NCI-H1105 treated with DMSO at 0.1 percent for 48 hours (cell line): Measurements from ENCODE around the gene DUSP14.
A peak's percentile ranks its signal among the peaks of the same experiment; 100 is the strongest.
"Not testable (repeated sequence)": the region's sequence is repeated elsewhere in the genome, so short reads cannot be mapped to it uniquely, and the experiment has no call there.

ENCODE experiments used
- DNase-seq: peaks from one replicate; lab custom pipeline; 2025; lab: John Stamatoyannopoulos, UW

Gene DUSP14, protein sequence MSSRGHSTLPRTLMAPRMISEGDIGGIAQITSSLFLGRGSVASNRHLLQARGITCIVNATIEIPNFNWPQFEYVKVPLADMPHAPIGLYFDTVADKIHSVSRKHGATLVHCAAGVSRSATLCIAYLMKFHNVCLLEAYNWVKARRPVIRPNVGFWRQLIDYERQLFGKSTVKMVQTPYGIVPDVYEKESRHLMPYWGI

DNA sequence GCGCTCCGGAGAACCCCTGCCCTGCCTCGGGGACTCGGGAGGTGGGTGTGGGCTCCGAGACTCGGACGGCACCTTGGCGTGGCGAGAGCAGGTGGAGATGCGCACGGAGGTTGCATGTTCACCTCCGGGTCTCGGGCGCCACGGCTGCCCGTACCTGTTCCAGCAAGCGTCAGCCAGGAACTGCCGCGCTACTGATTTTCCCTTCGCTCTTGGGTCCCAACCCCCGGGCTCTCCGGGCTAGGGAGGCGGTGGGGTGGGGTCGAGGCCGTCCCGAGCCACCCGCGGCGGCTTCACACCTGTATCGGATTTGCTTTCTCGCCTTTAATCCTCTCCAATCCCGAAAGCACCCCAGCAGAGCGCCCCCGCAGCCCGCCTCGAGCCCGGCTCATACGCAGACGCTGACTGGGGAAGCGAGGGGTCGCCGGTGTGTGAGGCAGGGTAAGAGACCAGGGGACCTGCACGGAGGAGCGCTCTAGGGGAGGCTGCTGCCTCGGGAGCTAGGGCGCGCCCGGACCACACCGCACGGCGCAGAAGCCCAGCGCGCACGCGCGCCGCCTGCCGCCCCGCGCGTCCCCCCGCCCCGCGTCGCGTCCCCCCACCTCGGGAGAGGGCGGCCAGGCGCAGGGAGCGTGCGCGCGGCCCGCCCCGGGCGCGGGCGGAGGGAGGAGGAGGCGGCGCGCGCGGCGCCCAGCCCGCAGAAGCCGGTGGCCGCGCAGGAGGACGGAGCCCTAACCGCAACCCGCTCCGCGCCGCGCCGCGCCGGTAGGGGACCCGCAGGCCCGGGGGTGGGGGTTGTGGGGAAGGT lies at the start of gene DUSP14:
Gene DUSP14, plus strand, starts transcription at position 695 of the 805 bp plus-strand sequence. CDS start 22,382 bp downstream, outside the sequence.
- peak; percentile 74 for DNase-seq

DNA sequence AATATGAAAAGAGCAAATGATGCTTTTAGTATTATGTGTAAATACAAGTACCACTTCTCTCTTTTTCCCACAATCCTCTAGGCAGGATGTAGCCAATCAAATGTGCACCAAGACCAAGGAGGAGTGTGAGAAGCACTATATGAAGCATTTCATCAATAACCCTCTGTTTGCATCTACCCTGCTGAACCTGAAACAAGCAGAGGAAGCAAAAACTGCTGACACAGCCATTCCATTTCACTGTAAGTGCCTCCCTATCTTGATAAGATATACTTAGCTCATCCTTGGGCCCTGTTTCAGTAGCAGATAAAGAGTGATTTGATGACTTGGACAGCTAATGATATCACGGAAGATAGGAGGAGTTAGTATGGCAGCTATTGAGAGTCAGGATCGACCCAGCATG lies 49.3 kb upstream of the DUSP14 start:
- DNase-seq, result no peak

DNA sequence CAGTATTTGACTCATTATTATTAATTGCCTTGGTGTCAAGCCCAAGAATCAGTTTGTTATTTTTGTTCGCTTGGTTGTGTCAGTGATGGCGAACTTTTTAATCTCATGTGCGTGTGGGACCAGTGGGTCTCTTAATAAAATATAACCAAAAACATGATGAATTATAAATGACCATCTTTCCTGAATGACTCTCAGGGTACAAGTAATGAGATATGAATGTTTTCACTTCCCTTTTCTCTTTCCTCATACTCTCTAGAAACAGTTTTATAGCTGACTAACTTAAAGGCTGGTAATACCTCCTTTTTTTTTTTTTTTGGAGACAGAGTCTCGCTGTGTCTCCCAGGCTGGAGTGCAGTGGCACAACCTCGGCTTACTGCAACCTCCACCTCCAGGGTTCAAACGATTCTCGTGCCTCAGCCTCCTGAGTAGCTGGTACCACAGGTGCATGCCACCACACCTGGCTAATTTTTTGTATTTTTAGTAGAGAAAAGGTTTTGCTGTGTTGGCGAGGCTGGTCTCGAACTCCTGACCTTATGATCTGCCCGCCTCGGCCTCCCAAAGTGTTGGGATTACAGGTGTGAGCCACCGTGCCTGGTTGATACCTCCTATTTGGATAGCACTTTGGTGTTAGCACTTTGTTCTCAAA lies 48.2 kb upstream of the DUSP14 start:
- not testable (repeated sequence) for DNase-seq

DNA sequence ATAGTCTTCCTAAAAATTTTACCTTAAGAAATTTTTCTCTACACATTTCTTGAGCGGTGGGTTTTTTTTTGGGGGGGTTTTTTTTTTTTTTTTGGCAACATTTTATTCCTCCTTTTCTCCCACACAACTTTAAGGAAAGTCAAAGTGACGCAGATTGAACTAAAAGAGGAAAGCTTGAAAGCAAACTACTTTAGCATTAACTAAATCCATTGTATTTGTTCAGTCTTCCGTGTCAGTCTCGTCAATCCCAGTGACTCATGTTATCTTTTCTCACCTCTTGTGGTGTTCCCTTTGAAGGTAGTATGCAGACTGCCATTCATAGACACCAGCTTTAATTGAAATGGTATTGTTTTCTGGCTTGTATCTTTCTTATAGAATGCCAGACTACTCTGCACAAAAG lies 43.7 kb upstream of the DUSP14 start:
- DNase-seq, result no peak

DNA sequence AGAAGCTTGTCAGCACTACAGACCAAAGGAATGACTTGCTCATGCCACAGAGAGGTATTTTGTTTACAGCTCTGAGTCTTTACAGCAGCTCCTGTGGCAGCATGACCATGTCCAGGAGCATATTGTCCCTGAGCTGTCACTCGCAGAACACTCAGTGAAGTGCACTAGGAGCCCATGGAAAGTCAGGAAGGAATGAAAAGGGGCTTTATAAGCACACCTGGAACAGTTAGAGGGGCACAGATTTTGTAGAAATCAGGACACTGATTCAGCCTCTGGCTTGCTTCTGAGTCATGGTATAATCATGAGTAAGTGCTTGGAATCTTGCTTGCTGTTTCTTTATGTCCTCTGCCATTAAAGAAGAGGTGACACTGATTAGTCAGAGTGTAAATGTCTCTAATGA lies 42.0 kb upstream of the DUSP14 start:
- no peak for DNase-seq

DNA sequence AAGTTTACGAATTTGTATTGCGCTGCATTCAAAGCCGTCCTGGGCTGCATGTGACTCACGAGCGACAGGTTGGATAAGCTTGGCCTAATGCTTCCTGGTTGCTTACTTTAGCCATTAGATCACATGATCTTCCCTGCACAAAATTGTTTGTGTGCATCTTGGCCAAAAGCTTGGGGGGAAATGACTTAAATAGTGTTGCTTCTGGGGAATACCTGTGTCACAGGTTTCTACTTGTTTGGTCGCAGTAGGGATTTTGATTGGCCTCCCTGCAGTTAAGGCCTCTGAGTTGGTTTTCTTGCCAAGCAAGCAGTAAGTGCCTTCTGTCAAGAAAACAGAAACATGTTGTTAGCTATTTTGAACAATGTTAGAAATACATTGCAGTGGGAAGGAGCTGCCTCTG lies 39.6 kb upstream of the DUSP14 start:
- no peak for DNase-seq

DNA sequence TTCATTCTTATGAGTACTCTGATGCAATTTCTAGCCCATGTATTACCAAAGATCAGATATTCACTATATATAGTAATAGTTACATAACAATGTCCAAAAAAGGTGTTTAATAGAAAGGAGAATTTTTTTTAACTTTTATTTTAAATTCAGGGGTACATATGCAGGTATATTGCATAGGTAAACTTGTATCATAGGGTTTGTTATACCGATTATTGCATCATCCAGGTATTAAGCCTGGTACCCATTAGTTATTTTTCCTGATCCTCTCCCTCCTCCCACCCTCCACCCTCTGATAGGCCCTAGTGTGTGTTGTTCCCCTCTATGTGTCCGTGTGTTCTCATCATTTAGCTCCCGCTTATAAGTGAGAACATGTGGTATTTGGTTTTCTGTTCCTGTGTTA lies 31.9 kb upstream of the DUSP14 start:
- not testable (repeated sequence) for DNase-seq

DNA sequence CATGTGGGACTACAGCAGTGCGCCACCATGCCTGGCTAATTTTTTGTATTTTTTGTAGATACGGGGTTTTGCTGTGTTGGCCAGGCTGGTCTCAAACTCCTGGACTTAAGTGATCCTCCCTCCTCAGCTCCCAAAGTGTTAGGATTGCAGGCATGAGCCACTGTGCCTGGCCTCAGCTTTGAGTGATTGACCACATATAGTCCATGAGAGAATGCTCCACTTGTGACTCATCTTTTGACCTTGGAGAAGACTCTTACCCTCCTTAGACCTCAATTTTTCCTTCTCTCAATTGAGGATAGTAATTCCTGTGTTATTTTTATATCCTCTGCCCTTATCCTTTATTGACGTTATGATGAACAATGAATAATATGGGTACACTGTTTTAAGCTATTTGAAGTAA lies 30.9 kb upstream of the DUSP14 start:
- no peak for DNase-seq

DNA sequence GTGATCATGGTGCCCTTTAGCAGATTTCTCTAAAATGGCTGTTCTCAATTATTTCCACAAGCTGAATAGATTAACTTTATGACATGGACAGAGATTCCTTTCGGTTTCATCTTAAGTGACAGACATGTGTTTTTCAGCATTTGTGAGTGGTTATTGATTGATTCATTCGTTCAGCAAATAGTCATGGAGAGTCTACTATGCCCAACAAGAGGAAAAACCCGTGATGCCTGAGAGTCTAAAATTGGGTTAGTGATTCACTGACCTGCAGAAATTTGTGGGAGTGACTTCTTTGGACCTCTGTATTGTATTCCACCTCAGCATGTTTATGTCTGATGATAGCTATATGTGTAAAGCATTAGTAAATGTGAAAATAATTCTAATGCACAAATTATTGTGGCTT lies 28.0 kb upstream of the DUSP14 start:
- DNase-seq, result no peak

DNA sequence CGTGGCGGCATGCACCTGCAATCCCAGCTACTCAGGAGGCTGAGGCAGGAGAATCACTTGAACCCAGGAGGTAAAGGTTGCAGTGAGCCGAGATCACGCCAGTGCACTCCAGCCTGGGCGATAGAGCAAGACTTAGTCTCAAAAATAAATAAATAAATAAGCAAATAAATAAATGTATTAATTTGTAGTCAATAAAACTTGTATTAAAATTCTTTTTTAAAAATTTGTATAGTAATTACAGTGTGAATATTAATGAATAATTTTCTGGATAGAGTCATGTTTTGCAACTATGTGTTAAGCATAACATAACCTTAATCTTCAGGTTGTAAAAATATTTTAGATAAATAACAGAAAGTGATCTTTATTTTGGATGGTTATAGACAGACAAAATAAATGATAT lies 27.2 kb upstream of the DUSP14 start:
- DNase-seq, result no peak

DNA sequence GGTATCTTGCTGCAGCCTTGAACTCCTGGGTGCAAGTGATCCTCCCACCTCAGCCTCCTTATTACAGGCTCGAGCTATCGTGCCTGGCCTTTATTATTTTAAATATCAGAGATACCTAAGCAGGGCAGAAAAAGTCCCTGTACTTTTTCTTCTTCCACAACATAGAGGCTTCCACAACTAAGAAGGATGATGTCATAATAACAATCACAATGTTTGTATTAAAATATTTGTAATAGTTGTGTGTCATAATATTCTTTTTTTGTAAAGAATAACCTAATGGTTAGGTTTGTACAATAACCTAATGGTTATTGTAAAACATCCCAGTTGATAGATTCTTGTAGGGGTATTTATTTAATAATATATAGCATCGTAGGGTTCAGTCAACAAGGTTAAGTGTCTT lies 26.7 kb upstream of the DUSP14 start:
- DNase-seq, result no peak

DNA sequence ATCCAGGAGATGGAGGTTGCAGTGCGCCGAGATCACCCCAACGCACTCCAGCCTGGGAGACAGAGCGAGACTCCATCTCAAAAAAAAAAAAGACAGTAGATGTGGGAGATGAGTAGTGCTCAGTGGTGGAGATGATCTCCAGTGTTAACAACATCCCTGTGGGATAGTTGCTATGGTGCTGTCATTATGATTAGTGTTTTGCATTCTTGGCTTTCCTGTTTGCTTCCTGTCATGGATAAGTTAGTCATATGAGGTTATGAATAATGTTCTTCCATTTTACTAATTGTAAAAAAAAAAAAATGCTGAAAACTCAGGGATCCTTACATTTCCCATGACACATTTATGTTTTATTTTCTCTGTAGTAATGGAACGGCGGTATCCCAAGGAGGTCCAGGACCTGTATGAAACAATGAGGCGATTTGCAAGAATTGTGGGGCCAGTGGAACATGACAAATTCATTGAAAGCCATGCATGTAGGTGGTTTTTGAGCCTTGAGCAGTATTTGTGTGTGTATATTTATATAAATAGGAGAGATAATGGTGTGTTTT lies 24.5 kb upstream of the DUSP14 start:
- no peak for DNase-seq

DNA sequence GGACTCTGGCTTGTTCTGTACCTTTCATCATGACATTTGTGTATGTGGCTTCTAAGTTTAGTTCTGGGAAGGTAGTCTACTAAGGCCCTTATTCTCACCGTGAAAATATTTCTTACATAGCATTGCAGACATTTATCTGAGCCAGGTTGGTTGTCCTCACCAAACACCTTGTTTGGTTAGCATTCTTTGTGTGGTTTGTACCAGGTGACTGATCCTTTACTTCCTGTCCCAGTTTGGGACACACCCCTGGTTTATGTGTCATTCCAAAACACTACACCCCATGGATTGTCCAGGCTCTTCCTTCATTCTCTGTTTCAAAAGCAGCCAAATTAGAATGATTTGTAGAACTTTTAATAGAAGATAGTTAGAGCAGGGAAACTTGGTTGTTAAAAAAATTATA lies 23.2 kb upstream of the DUSP14 start:
- no peak for DNase-seq

DNA sequence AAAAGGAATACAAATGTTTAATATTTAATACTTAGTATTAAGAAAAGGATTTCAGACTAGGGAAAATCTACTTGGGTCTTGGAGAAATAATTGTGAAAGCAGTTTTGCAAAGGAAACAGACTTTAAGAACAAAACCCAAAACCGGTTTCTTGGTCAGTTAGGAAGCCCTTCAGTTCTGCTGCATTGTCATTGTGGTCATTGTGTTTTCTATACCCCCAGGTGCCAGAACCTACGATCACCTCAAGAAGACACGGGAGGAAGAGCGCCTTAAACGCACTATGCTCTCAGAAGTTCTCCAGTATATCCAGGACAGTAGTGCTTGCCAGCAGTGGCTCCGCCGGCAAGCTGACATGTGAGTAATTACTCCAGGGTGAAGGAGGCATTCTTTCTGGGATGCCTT lies 19.5 kb upstream of the DUSP14 start:
- no peak for DNase-seq

DNA sequence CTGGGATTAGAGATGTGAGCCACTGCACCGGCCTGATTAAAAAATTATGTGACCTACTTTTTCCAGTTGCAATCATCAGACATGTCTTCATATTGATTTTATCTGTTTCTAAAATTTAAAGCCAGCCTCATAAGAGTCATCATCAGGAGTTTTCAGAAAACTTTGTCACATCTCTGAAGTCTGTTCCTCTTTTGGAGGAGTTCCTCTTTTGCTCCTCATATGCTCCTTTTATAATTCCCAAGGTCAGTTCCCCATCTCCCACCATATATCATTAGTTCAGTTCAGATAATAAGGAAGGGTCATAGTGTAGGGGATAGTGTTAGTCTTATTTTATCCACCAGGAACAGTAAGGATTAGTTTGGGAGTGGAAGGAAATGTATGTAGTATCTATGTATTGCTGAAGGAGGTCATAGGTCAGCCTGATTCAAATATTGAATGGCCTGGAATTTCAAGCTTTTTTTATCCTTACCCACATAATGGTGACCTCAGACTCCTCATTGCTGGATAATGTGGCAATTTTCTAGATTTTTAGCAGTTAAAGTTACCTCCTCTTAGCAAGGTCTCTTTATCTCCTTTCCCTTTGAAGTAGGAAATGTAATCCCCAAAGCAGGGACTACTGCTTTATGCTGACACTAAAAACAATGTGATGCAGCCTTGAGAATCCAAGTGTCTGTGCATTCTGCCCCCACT lies 13.8 kb upstream of the DUSP14 start:
- DNase-seq, result no peak

DNA sequence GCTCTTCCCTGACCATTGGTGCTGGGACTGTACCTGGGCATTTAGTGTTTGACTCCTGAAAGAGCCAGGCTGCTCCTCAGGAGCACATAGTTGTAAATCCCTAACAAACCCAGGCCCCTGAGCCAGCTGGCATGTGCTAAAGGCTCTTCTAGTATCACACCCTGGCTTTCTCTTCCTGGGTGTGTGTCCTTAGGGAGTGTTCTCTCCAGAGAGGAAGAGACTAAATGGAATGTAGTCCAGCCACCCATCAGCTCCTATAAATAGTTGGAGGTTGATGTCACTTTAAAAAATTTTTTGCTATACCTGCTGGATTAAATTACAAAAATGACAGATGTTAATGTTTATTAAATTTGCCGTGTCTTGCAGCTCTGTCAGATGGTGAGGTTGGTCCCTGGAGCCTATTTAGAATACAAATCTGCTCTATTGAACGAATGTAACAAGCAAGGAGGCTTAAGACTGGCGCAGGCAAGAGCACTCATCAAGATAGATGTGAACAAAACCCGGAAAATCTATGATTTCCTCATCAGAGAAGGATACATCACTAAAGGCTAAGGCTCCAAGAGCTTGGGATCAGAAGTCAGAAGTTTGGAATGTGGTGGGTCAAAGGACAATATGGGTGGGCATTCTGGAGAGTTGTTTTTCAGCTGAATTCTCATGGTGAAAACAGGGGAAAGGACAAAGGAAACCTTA lies 13.1 kb upstream of the DUSP14 start:
- DNase-seq, result no peak

DNA sequence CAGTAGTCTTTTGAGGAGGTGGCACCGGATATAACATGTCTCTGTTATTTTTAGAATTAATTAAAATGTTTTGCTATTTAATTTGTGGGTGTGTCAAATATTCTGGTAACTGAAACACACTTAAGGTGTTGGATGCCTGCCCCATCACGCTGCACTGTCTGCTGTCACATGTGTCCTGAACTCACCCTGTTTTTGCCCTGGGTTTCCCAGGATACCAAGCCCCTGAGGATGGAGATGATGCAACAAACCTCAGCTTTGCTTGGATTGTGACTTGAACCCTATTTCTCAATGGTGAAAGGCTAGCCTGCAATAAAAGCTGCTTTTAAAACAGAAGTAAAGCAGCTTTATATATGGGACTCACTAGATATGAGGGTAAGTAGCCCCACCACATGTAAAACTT lies 11.5 kb upstream of the DUSP14 start:
- DNase-seq, result no peak

DNA sequence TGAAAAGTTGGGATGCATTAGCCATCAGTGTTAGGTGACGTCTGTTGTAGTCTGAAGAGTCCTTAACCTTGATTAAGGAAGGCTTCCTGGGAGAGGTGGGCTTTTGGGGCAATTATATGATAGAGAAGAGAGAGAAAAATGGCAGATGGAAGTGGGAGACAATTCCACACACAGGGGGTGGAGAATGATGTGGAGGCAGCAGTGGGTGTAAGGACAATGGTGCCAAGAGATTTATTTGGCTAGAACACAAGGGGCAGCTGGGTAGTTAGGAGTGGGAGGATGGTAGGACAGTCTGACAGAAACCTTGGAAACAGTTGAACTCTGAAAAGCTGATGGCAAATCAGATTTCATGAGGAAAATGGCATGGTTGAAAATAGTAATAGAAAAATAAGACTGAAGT lies 10.7 kb upstream of the DUSP14 start:
- DNase-seq, result no peak

DNA sequence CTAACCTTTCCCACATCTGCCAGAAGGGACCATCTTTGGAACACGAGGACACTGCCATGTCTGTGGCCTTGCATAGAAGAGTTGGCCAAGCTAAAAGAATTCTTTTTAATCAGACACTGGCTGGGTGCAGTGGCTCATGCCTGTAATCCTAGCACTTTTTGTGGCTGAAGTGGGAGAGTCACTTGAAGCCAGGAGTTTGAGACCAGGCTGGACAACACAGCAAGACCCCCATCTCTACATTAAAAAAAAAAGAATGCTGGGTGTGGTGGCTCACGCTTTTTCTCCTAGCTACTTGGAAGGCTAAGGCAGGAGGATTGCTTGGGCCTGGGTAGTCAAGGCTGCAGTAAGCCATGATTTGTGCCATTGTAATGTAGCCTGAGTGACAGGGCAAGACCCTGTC lies 9.3 kb upstream of the DUSP14 start:
- DNase-seq, result no peak

DNA sequence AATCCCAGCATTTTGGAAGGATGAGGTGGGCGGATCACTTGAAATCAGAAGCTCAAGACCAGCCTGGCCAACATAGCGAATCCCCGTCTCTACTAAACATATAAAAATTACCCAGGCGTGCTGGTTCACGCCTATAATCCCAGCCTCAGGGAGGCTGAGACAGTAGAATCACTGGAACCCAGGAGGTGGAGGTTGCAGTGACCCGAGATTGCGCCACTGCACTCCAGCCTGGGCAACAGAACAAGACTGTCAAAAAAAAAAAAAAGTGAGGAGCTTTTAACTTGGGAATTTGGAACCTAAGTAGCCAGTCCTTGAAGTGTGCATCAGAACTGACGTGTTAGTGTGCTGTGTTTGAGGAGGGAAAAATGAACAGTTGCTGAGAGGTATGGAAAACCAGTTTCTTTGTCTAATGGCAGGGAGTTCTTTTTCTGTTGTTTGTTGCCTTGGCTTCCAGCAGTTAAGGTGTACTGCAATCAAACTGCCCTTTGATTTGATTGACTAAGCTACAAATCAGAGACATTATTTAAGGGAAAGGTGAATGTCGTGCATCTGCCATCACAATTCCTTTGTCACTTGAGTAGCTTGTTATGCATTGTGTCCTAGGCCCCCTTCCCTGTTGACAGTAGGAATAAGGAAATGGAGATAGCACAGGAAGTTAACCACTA lies 8.6 kb upstream of the DUSP14 start:
- DNase-seq, result no peak

DNA sequence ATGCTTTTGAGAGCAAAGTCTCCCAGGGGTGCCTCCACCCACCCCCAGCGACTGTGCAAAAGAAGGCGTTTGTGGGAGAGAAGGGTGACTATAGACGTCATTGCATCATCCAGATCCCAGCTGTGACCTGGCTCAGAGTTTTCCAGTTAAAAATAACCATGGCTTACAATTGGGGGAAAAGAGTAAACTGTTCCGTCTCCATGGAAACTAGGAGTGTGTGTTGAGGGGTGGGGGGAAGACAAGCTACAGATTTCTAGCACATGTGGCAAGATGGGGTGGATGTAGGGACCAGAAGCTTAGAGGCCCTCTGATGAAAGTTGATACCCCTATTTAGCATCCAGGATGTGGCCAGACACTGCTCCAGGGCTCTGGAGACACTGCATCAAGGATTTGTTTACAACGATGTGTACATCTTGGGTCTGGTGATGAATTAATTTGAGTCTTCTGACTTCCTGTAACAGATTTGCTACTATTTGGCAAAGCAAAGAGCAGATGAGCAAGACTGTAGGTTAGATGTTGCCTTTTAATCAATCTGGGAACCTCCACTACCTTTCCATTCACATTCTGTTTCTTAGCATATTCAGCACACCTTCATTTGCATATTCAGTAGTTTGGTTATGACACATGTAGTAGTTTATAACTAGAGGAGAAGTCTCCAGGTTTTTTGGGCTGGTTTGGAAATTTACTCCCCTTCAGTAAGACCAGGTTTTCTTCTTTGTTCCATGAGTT lies 6.2 kb upstream of the DUSP14 start:
- DNase-seq, result no peak
